Mesenchymal stem cell (in vitro differentiated cells and primary cell): ENCODE results near the gene KRTAP5-8.

Experiments
- DNase-seq: peaks from one replicate; pipeline ENCODE4 v3.0.0-alpha.2; 2013
- H2AFZ ChIP-seq: one replicate; pipeline ENCODE4 v1.6.1; 2013; ENCODE audit warnings: low read depth, mild to moderate bottlenecking, control low read depth, inconsistent platforms, low read length, moderate library complexity
- H2AK5ac ChIP-seq: 2 replicates; pipeline ENCODE4 v1.6.1; 2013; ENCODE audit warnings: low read length, moderate library complexity, mild to moderate bottlenecking, inconsistent platforms; ENCODE audit not compliant: severe bottlenecking
- H2BK120ac ChIP-seq: one replicate; pipeline ENCODE4 v1.6.1; 2013; ENCODE audit warnings: low read depth, mild to moderate bottlenecking, inconsistent platforms, low read length, moderate library complexity
- H2BK12ac ChIP-seq, 2 experiments: one replicate each; pipeline ENCODE4 v1.6.1; 2013; ENCODE audit warnings: inconsistent platforms in 2 of 2, low read length in 2 of 2, mild to moderate bottlenecking in 2 of 2, moderate library complexity in 2 of 2, control low read depth in 1 of 2
- H2BK15ac ChIP-seq: one replicate; pipeline ENCODE4 v1.6.1; 2013; ENCODE audit warnings: mild to moderate bottlenecking, low read depth, inconsistent platforms; ENCODE audit not compliant: poor library complexity, severe bottlenecking
- H2BK5ac ChIP-seq: 2 replicates; pipeline ENCODE4 v1.6.1; 2013; ENCODE audit warnings: low read depth, mild to moderate bottlenecking, low read length, control low read depth, inconsistent platforms; ENCODE audit not compliant: poor library complexity, severe bottlenecking
- H3K14ac ChIP-seq, 2 experiments: one replicate each; pipeline ENCODE4 v1.6.1; 2013; ENCODE audit warnings: inconsistent platforms in 2 of 2, low read length in 2 of 2, control low read depth in 1 of 2, mild to moderate bottlenecking in 1 of 2, moderate library complexity in 1 of 2
- H3K18ac ChIP-seq, 2 experiments: one replicate each; pipeline ENCODE4 v1.6.1; 2013; ENCODE audit warnings: inconsistent platforms in 2 of 2, low read length in 2 of 2, control low read depth in 1 of 2, low read depth in 1 of 2, mild to moderate bottlenecking in 1 of 2
- H3K23ac ChIP-seq, 2 experiments: one replicate each; pipeline ENCODE4 v1.6.1; 2013; ENCODE audit warnings: inconsistent platforms in 2 of 2, low read length in 2 of 2, mild to moderate bottlenecking in 2 of 2, moderate library complexity in 2 of 2, control low read depth in 1 of 2
- H3K27ac ChIP-seq: 2 replicates; pipeline ENCODE4 v1.5.1; 2013; ENCODE audit warnings: mild to moderate bottlenecking, moderate library complexity, low read length, control low read depth, inconsistent platforms; ENCODE audit not compliant: poor library complexity, severe bottlenecking
- H3K27me3 ChIP-seq, 2 experiments: 2 replicates each; pipeline versions ENCODE4 v1.6.1 to v1.7.0; 2013; ENCODE audit warnings: low read length in 2 of 2, mild to moderate bottlenecking in 2 of 2, moderate library complexity in 2 of 2, control low read depth in 1 of 2, inconsistent platforms in 1 of 2; ENCODE audit not compliant: control insufficient read depth in 1 of 2, insufficient read depth in 1 of 2
- H3K36me3 ChIP-seq, 2 experiments: 2 replicates each; pipeline versions ENCODE4 v1.6.1 to v1.7.0; 2013; ENCODE audit warnings: low read length in 2 of 2, control low read depth in 1 of 2, inconsistent platforms in 1 of 2, low read depth in 1 of 2, mild to moderate bottlenecking in 1 of 2; ENCODE audit not compliant: insufficient read depth in 2 of 2, control insufficient read depth in 1 of 2
- H3K4ac ChIP-seq, 2 experiments: one replicate each; pipeline ENCODE4 v1.6.1; 2013; ENCODE audit warnings: inconsistent platforms in 2 of 2, low read length in 2 of 2, mild to moderate bottlenecking in 2 of 2, moderate library complexity in 2 of 2, control low read depth in 1 of 2, low read depth in 1 of 2
- H3K4me1 ChIP-seq: 2 replicates; pipeline ENCODE4 v1.6.1; 2013; ENCODE audit warnings: low read depth, low read length, control low read depth; ENCODE audit not compliant: control insufficient read depth, insufficient read depth
- H3K4me2 ChIP-seq: 2 replicates; pipeline ENCODE4 v1.6.1; 2013; ENCODE audit warnings: low read length, mild to moderate bottlenecking, inconsistent platforms; ENCODE audit not compliant: poor library complexity, severe bottlenecking
- H3K4me3 ChIP-seq, 2 experiments: 2 replicates each; pipeline versions ENCODE4 v1.5.1 to v1.7.0; 2013; ENCODE audit warnings: low read length in 2 of 2, mild to moderate bottlenecking in 2 of 2, control low read depth in 1 of 2, low read depth in 1 of 2; ENCODE audit not compliant: insufficient read depth in 1 of 2
- H3K79me1 ChIP-seq: replicated peaks from 2 replicates; pipeline ENCODE4 v1.6.1; 2013; ENCODE audit warnings: mild to moderate bottlenecking, control low read depth, low read length, inconsistent platforms; ENCODE audit not compliant: poor library complexity, severe bottlenecking
- H3K9ac ChIP-seq: 2 replicates; pipeline ENCODE4 v1.7.0; 2013; ENCODE audit warnings: mild to moderate bottlenecking, low read length, moderate library complexity
- H3K9me3 ChIP-seq: 2 replicates; pipeline ENCODE4 v1.7.0; 2013; ENCODE audit warnings: mild to moderate bottlenecking, low read length; ENCODE audit not compliant: control insufficient read depth
- H4K8ac ChIP-seq: one replicate; pipeline ENCODE4 v1.6.1; 2013; ENCODE audit warnings: inconsistent platforms, mild to moderate bottlenecking, low read length, moderate library complexity
- H4K91ac ChIP-seq: one replicate; pipeline ENCODE4 v1.6.1; 2013; ENCODE audit warnings: mild to moderate bottlenecking, low read length, inconsistent platforms
- WGBS: methylation state at CpG from one replicate; pipeline ENCODE4 v1.1.7; 2013; ENCODE audit warnings: mixed read lengths; 5-methylcytosine and 5-hydroxymethylcytosine counted together

KRTAP5-8 gene

GRCh38 chr11:71490044-71490730 is 47.6 kb upstream of the KRTAP5-8 start:
- Histone ChIP-seq H3K14ac (no peak overlapping the region), H3K23ac (no peak overlapping the region), H3K9ac (no peak overlapping the region), H3K79me1 (peaks cover 8% of the 10 kb centered on the region), H3K4me1 (peaks cover 16% of the 10 kb centered on the region), H2BK5ac (no peak overlapping the region), H2BK12ac (no peak overlapping the region), H3K4me2 (no peak overlapping the region), H3K4ac (no peak overlapping the region), H3K36me3 (peaks cover 46 to 81% of the 10 kb centered on the region in 2 experiments), H2AFZ (no peak overlapping the region), H3K18ac (no peak overlapping the region), H3K27ac (no peak overlapping the region), H2BK120ac (no peak overlapping the region), H3K27me3 (no peaks in the 10 kb centered on the region), H3K9me3 (no peaks in the 10 kb centered on the region), H4K8ac (no peak overlapping the region), H2AK5ac (no peak overlapping the region), H3K4me3 (no peak overlapping the region), H2BK15ac (no peak overlapping the region), H4K91ac (no peak overlapping the region)
- DNase-seq, result no peak
- WGBS, result 97% methylated on average over 21 of the region's 23 CpGs

- WGBS, result 98% methylated on average over 28 of the region's 28 CpGs
- DNase-seq, result no peak
- H4K91ac ChIP-seq, result no peak overlapping the region
These were observed 47.0 kb upstream of the KRTAP5-8 start for GRCh38 chr11:71490731-71491390.

GRCh38 chr11:71491531-71491930 is 46.3 kb upstream of the KRTAP5-8 start:
- Histone ChIP-seq H3K4me1 (peaks cover 16% of the 10 kb centered on the region), H2AFZ (no peak overlapping the region), H2BK120ac (no peak overlapping the region), H4K8ac (no peak overlapping the region), H3K4ac (no peak overlapping the region), H2BK5ac (no peak overlapping the region), H2BK12ac (no peak overlapping the region), H3K9me3 (peaks cover 3% of the 10 kb centered on the region), H3K14ac (no peak overlapping the region), H2AK5ac (no peak overlapping the region), H3K18ac (no peak overlapping the region), H3K23ac (no peak overlapping the region), H3K27me3 (no peaks in the 10 kb centered on the region), H3K27ac (no peak overlapping the region), H3K9ac (no peak overlapping the region), H2BK15ac (no peak overlapping the region), H3K4me3 (no peak overlapping the region), H3K79me1 (peaks cover 13% of the 10 kb centered on the region), H3K36me3 (peaks cover 49 to 81% of the 10 kb centered on the region in 2 experiments), H3K4me2 (no peak overlapping the region), H4K91ac (no peak overlapping the region)
- no peak for DNase-seq
- 99% methylated on average over 19 of the region's 19 CpGs for WGBS

More at GRCh38 chr11:71490731-71491390, 47.0 kb upstream of the KRTAP5-8 start:
- no peak overlapping the region for H2BK5ac ChIP-seq
- H2AFZ ChIP-seq, result no peak overlapping the region
- no peak overlapping the region for H3K9ac ChIP-seq
- H3K36me3 ChIP-seq, result peaks cover 46 to 81% of the 10 kb centered on the region in 2 experiments
- no peak overlapping the region for H4K8ac ChIP-seq
- no peak overlapping the region for H3K4me3 ChIP-seq
- H3K23ac ChIP-seq, result no peak overlapping the region
- no peak overlapping the region for H2BK120ac ChIP-seq
- no peak overlapping the region for H3K27ac ChIP-seq
- no peaks in the 10 kb centered on the region for H3K9me3 ChIP-seq
- H3K4me2 ChIP-seq, result no peak overlapping the region
- no peak overlapping the region for H3K18ac ChIP-seq
- H3K14ac ChIP-seq, result no peak overlapping the region
- H3K4ac ChIP-seq, result no peak overlapping the region
- H2BK12ac ChIP-seq, result no peak overlapping the region
- H2BK15ac ChIP-seq, result no peak overlapping the region
- peaks cover 9% of the 10 kb centered on the region for H3K79me1 ChIP-seq
- no peak overlapping the region for H2AK5ac ChIP-seq
- peaks cover 16% of the 10 kb centered on the region for H3K4me1 ChIP-seq
- H3K27me3 ChIP-seq, result no peaks in the 10 kb centered on the region

DNA sequence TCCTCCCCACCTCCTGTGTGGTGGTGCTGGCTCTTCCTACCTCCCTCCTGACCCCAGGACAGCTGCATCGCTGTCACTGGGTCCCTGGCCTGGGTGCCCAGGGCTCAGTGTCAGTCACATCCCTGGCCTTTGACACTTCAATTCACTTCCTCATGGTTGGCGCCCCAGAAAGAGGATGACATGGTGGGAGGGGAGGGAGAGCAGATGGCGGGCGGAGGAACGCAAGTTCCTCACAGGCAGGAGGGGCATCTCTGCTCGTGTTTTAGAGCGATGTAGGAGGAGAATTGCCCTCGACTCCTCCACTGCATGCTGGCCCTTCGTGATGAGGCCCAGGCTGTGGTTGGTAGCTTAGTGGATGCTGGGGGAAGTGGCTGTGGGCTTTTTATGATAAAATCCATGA is 45.9 kb upstream of the KRTAP5-8 start:
- Histone ChIP-seq H3K9ac (no peak overlapping the region), H2AK5ac (no peak overlapping the region), H3K79me1 (peaks cover 13% of the 10 kb centered on the region), H2BK12ac (no peak overlapping the region), H3K36me3 (peaks cover 53 to 83% of the 10 kb centered on the region in 2 experiments), H3K14ac (no peak overlapping the region), H2BK120ac (no peak overlapping the region), H4K8ac (no peak overlapping the region), H3K4ac (no peak overlapping the region), H3K9me3 (peaks cover 4% of the 10 kb centered on the region), H3K4me2 (no peak overlapping the region), H2AFZ (no peak overlapping the region), H3K4me1 (peaks cover 16% of the 10 kb centered on the region), H3K23ac (no peak overlapping the region), H3K4me3 (no peak overlapping the region), H3K18ac (no peak overlapping the region), H3K27ac (no peak overlapping the region), H2BK15ac (no peak overlapping the region), H3K27me3 (no peaks in the 10 kb centered on the region), H4K91ac (peak overlapping the region; percentile 65), H2BK5ac (no peak overlapping the region)
- 100% methylated on average over 8 of the region's 9 CpGs for WGBS
- DNase-seq, result no peak
